DMS53 (cell line): ENCODE measurements around the gene NINL.

ENCODE experiments used
- DNase-seq: peaks from one replicate; lab custom pipeline; 2025; lab: John Stamatoyannopoulos, UW

The NINL gene

GRCh38 chr20:25408170-25408547, 177.2 kb downstream of the NINL start:
- no peak for DNase-seq

DNA sequence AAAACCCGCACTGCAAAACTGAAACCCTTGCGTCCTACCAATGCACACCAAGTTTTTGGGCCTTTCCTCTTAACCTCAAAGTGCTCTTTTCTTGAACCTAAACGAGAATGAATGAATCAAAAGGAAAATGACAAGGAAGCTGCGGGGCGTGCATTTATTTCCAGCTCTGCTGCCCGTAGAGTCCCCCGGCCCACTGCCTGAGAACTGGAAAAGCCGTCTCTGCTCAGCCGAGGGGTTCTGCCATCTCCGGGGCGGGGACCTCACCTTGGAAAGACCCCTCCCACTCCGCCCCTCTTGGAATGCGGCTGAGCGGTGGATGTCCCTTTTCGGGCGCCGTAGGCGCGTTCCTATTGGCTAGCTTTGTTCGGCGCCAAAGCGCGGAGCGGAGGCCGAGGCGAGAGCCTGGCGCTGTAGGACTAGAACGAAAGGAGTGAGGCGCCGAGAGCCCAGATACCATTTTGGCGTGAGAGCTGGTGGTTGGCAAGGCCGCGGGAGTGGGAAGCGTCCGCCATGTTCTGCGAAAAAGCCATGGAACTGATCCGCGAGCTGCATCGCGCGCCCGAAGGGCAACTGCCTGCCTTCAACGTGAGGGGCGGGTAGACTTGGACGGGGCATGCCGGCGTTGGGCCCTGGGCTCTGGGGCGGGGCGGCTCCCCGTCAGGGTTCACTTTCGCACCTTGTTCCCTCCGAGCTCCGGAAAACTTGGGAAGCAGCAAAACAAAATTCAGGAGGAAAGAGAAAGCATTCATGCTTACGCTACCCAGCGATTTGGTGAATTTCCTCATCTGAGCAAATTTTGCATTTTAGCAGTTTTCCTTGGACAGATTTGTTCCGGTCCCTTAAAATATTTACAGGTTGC, 177.8 kb downstream of the NINL start, which contains the start of gene GINS1:
GINS1 (plus strand) TSS at position 363 of the 859 bp plus-strand sequence; CDS start at position 511, 148 bp downstream.
- peak; percentile 96 for DNase-seq
